Subcutaneous adipose tissue (tissue), 4 donors: Measurements from ENCODE around the gene CDK19. TPM values are rescaled to one million over a fixed set of nuclear protein-coding genes. Genes with fewer than 3 reads are reported as not detected.

Experiments used
- total RNA-seq, 4 donors: library from RNA; depleted of rRNA; stranded (reverse); fragments of >200 nt; gene quantifications; one replicate each; pipeline ENCODE4 v1.1.0, GENCODE V29; 2016
- TF ChIP-seq, protein P1 (sequence below): fragments of 450-650 bp; IDR thresholded peaks from one replicate; pipeline ENCODE4 v1.5.1; 2016; ENCODE audit warnings: low read depth, mild to moderate bottlenecking, control low read depth, antibody characterized with exemption, moderate library complexity

CDK19 gene
- total RNA-seq, 4 donors from 2014 or later = 14.1 to 20.1 (median 16.2) TPM

DNA sequence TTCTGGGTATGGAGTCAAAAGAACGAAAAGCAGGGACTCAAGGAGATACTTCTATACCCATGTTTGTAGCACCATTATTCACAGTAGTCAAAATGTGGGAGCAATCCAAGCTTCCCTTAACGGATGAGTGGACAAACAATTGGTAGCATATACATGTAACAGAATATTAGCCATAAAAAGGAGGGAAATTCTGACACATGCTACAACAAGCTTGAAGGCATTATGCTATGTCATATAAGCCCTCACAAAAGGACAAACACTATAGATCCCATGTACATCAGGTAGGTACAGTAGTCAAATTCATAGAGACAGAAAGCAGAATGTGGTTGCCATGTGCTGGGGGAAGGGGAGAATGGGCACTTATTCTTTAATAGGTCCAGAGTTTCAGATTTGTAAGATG lies 37.6 kb downstream of the CDK19 start:
- TF ChIP-seq, protein P1, sequence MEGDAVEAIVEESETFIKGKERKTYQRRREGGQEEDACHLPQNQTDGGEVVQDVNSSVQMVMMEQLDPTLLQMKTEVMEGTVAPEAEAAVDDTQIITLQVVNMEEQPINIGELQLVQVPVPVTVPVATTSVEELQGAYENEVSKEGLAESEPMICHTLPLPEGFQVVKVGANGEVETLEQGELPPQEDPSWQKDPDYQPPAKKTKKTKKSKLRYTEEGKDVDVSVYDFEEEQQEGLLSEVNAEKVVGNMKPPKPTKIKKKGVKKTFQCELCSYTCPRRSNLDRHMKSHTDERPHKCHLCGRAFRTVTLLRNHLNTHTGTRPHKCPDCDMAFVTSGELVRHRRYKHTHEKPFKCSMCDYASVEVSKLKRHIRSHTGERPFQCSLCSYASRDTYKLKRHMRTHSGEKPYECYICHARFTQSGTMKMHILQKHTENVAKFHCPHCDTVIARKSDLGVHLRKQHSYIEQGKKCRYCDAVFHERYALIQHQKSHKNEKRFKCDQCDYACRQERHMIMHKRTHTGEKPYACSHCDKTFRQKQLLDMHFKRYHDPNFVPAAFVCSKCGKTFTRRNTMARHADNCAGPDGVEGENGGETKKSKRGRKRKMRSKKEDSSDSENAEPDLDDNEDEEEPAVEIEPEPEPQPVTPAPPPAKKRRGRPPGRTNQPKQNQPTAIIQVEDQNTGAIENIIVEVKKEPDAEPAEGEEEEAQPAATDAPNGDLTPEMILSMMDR = no peak

DNA sequence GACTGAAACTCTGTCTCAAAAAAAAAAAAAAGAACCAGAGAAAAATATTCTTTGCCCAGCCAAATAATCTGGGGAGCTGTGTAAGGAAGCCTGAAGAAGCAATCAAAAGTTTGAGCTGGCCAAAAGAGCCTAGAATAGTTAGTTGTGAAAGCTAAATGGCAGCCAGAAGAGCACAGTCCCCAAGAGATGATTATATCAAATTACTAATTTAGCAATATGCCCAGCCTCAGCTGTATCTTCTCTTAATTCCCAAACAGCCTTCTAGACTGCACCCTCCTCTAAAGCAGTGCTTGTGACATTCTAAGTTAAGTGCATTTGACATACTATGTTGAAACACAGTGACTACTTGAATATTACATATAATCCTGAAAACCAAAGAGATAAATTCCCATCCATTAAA lies 38.9 kb downstream of the CDK19 start:
- TF ChIP-seq, protein P1 = no peak

DNA sequence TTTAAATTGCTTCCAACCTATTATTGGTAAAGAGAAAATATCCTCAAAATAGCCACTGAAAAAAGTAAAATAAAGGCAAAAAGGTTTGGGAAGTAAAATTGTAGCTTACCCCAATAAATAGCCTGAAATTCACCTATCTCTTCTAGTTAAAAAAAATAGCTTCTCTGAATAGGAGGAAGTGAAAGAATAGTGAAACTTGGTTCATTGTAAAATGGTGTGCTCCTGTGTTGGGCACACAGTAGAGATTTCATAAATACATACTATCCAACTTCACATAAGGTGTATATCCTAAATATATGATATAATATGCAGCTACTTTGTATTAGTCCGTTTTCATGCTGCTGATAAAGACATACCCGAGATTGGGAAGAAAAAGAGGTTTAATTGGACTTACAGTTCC lies 45.3 kb downstream of the CDK19 start:
- TF ChIP-seq, protein P1 = no peak

DNA sequence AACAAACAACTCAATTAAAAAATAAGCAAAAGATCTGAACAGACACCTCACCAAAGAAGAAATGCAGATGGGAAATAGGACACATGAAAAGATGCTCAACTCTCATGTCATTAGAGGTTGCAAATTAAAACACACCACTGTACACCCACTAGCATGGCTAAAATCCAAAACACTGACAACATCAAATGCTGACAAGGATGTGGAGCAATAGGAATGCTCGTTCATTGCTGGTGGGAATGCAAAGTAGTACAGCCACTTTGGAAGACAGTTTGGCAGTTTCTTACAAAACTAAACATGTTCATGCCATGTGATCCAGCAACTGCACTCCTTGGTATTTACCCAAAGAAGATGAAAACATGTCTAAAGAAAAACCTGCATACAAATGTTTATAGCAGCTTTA lies 47.2 kb downstream of the CDK19 start:
- TF ChIP-seq, protein P1 = no peak

DNA sequence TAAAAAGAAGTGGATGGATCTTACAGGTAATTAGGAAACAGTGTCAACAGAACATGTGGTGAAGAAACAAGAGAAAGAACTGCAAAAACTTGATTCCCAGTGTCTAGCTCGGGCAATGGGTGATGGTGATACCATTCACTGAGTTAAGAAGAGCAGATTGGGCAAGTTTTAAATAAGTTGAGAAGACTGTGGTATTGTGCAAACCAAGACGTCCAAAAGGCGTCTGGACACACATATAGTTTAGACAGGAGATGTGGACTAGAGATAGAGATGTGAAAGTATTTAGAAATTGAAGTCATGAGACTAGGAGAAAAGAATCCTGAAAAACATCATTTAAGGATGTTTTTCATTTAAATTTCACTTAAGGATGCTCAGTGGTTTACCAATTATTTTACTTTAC lies 53.9 kb downstream of the CDK19 start:
- TF ChIP-seq, protein P1 = no peak

DNA sequence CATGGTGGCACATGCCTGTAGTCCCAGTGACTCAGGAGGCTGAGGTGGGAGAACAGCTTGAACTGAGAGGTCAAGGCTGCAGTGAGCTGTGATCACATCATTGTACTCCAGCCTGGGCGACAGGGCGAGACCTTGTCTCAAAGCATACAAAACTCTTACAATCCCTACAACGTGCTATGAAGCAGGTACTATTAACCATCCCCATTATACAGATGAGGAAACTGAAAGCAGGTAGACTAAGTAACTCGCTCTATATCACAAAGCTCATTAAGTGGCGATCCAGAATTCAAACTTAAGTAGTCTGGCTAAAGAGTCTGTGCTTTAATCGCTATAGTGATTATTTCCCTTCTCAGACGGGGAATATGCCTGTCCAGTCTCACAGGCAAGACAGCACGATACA lies 54.7 kb downstream of the CDK19 start:
- TF ChIP-seq, protein P1 = no peak

DNA sequence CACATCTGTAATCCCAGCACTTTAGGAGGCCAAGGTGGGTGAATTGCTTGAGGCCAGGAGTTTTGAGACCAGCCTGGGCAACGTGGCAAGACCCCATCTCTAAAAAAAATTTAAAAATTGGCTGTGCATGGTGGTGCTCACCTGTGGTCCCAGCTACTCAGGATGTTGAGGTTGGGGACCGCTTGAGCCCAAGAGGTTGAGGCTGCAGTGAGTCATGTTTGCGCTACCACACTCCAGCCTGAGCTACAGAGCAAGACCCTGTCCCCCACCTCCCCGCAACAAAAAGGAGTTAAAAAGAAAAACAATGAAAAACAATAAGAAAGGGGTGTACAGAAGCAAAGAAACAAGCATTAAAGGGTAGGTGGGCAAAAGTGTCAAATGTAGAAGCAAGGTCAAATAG lies 57.3 kb downstream of the CDK19 start:
- TF ChIP-seq, protein P1 = no peak
